CD4-positive, alpha-beta T cell treated with Interleukin-15 for 1 hour (primary cell): ENCODE results near the gene RNF166.
A peak's percentile ranks its signal among the peaks of the same experiment; 100 is the strongest.

Source experiments
- DNase-seq: peaks from one replicate; pipeline ENCODE4 v3.0.0-alpha.2; 2020

The RNF166 gene

DNA sequence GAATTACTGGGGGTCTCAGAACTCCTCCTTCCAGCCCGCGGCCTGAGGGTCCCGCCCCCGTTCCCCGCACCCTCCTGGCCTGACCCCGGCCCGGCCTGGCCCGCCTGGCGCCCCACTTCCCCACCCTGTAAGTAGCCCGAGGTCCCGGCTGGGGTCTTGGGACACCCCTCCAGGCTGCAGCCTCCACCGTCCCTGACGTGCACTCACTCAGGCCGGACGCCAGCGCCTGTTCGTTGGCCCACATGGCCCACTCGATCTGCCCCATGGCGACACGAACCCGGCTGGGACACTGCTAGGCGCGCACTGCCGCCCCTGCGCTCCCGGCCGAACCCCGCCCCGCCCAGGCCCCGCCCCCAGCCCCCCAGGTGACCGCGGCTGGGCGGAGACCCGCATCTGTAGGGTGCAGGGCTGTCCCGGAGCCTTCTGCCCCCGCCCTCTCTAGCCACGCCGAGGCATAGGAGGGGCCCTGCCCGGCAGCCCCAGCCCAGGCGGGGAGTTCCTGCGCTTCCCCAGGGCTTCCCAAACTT is 55.4 kb downstream of the RNF166 start, which contains the start of gene CYBA:
CYBA (minus strand) TSS at position 305 of the 527 bp plus-strand sequence; CDS start at position 265, 40 bp downstream.
- peak; percentile 90 for DNase-seq

DNA sequence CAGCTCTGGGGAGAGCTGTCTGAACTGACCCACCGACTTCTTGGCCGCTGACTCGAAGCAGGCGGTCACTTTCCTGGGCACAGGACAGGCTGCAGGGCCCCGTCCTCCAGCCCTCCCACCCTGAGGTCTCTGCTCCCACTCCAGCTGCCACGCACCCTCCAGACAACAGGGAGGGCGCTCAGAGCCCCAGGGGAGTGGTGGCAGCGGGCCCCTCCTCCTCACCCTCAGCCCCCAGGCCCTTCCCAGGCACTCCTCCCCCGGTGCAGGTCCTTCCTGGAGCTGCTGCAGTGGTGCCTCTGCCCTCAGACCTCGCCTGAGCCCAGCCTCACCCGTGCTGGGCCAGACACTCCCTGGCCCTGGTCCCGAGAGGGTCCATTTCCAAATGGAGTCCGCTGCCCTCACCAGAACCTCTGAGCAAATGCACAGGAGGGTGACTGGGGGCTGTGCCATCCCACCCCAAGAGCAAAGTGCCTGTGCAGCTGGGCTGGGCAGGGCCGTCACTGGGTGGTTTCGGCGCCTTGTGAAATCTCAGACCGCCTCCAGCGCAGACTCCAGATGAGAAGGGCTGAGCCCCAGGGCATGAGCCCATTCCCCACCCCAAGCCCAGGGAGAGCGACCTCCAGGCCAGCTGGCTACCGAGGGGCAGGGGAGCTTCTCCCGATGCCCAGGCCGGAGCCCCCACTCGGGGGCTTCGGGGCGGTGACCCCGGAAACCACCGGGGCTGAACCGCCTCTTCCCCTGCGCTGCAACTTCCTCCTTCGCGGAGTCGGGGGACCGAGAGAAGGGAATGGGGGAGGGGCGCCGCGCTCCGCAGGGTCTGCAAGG is 56.1 kb downstream of the RNF166 start:
- DNase-seq = peak; percentile 52

DNA sequence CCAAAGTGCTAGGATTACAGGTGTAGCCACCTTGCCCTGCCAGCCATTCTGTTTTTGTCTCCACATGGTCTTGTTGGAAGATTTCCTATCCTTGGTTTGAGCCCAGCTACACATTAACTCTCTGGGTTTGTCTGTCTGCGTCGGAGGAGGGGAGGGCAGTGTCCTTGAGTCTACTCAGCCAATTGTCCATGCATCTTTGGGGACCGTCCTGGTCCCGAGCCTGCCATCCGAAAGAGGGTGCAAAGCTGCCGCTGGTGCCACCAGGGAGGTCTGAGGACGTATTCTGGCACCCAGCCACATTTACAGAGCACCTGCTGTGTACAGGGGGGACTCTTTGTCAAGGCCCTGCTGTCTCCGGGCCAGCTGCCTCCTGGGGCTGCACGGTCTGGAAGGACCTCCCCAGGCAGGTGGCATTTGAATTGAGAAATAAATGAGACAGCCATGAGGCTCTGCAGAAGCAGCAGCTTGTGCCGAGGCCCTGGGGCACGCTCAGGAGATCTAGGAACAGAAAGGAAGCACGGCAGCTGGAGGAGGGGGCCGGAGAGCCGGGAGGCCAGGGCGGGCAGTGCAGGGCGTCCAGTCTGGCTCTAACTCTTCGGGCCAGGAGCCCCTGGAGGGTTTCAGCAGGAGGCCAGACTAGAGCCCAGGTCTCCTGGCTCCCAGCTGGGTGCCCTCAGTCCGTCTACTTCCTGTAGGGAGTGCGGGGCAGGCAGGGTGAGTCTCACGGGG is 56.8 kb downstream of the RNF166 start:
- no peak for DNase-seq

DNA sequence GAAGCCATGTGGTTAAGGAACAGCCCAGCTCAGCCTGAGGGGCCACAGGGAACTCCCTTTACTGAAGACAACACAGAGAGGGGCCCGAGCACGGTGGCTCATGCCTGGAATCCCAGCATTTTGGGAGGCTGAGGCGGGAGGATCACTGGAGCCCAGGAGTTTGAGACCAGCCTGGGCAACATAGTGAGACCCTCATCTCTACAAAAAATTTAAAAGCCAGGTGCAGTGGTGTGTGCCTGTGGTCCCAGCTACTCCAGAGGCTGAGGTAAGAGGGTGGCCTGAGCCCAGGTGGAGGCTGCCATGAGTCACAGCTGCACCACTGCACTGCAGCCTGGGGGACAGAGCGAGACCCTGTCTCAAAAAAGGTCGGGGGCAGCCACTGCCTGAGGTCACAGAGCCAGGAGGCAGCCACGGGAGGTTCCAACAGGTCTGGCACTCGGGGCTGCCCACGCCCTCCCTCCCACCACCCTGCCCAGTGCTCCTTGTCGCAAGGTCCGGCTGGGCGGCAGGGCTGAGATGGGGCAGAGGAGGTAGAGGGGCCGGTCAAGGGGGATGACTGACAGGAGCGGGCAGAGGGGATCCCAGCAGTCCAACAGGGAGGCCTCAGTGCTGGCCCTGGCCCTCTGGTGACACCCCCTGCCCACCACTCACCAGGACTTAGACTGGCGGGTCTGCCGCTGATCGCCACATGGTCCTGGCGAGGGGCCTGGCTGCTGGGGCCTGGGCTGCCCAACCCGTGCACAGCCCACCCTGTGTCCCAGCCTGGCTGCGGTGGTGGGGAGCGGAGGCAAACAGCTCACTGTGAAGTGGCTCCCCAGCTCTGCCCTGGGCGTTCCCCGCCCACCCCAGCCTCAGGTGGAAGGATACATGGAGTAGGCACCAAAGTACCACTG is 58.8 kb downstream of the RNF166 start:
- no peak for DNase-seq
